ENCODE measurements around the gene GHR.
A peak's percentile ranks its signal among the peaks of the same experiment; 100 is the strongest.

DNA sequence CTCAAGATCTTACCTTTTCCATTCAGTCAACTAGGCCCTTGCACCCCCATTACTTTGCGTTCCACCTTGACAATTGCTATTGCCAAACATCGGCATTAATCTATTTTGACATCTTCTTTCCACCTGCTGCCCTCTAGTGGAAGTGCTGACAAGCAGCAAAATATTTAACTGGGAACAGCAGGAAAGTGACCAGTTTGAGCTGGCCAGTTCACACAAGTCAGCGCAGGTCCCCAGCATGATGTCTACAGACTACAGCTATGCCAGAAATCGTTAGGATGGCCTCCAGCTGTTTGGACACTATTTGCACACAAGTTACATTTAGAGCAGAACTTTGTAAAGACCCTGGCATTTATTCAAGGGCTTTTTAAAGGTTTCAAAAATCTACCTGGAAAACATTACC lies 160.1 kb downstream of the GHR start:
- TF ChIP-seq, protein P1, sequence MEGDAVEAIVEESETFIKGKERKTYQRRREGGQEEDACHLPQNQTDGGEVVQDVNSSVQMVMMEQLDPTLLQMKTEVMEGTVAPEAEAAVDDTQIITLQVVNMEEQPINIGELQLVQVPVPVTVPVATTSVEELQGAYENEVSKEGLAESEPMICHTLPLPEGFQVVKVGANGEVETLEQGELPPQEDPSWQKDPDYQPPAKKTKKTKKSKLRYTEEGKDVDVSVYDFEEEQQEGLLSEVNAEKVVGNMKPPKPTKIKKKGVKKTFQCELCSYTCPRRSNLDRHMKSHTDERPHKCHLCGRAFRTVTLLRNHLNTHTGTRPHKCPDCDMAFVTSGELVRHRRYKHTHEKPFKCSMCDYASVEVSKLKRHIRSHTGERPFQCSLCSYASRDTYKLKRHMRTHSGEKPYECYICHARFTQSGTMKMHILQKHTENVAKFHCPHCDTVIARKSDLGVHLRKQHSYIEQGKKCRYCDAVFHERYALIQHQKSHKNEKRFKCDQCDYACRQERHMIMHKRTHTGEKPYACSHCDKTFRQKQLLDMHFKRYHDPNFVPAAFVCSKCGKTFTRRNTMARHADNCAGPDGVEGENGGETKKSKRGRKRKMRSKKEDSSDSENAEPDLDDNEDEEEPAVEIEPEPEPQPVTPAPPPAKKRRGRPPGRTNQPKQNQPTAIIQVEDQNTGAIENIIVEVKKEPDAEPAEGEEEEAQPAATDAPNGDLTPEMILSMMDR (IDR thresholded peaks at IDR 0.05): peak; percentile 86
- TF ChIP-seq, protein P2, sequence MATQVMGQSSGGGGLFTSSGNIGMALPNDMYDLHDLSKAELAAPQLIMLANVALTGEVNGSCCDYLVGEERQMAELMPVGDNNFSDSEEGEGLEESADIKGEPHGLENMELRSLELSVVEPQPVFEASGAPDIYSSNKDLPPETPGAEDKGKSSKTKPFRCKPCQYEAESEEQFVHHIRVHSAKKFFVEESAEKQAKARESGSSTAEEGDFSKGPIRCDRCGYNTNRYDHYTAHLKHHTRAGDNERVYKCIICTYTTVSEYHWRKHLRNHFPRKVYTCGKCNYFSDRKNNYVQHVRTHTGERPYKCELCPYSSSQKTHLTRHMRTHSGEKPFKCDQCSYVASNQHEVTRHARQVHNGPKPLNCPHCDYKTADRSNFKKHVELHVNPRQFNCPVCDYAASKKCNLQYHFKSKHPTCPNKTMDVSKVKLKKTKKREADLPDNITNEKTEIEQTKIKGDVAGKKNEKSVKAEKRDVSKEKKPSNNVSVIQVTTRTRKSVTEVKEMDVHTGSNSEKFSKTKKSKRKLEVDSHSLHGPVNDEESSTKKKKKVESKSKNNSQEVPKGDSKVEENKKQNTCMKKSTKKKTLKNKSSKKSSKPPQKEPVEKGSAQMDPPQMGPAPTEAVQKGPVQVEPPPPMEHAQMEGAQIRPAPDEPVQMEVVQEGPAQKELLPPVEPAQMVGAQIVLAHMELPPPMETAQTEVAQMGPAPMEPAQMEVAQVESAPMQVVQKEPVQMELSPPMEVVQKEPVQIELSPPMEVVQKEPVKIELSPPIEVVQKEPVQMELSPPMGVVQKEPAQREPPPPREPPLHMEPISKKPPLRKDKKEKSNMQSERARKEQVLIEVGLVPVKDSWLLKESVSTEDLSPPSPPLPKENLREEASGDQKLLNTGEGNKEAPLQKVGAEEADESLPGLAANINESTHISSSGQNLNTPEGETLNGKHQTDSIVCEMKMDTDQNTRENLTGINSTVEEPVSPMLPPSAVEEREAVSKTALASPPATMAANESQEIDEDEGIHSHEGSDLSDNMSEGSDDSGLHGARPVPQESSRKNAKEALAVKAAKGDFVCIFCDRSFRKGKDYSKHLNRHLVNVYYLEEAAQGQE (IDR thresholded peaks at IDR 0.05; ENCODE audit: insufficient read depth in 1 of 2, low read depth in 2 of 2, low read length in 1 of 2): no peak
- TF ChIP-seq POLR2AphosphoS5 (IDR thresholded peaks at IDR 0.05; ENCODE audit: low read depth, low read length): no peak

All from Panc1 (cell line).